ENCODE data around the gene PLXNB1. TPM values are rescaled to one million over a fixed set of nuclear protein-coding genes. Genes with fewer than 3 reads are reported as not detected.
A peak's percentile ranks its signal among the peaks of the same experiment; 100 is the strongest.

Gene PLXNB1
- total and polyA plus RNA-seq, 2 experiments from 2014 or later = 49.0 to 144 TPM

- no peak for DNase-seq (ENCODE audit: low spot score)
- peaks cover 20% of the 10 kb centered on the region for H3K36me3 ChIP-seq (ENCODE audit: insufficient read depth)
- H3K4me2 ChIP-seq = peak overlapping the region; percentile 92; the same call in 1 of the 2 replicates
- H3K9me2 ChIP-seq (ENCODE audit: insufficient read depth) = no peaks in the 10 kb centered on the region
- peak overlapping the region; percentile 81 for H3K27ac ChIP-seq (ENCODE audit: low read depth)
- Mint-ChIP-seq H3K9me3 (no peaks in the 10 kb centered on the region), H3K27ac (no peak overlapping the region), H3K27me3 (ENCODE audit: insufficient read depth, low read depth, poor library complexity) (peaks cover 6% of the 10 kb centered on the region), H3K36me3 (ENCODE audit: low read depth) (peaks cover 43% of the 10 kb centered on the region), H3K4me1 (peaks cover 22% of the 10 kb centered on the region), H3K4me3 (peak overlapping the region; percentile 93)
- TF ChIP-seq CREB1 (CRISPR knock-in tag; IDR thresholded peaks at IDR 0.05; ENCODE audit: low read depth) (no peak), EZH2phosphoT487 (IDR thresholded peaks at IDR 0.05; ENCODE audit: unreplicated experiment) (no peak), REST (IDR thresholded peaks at IDR 0.05; ENCODE audit: unreplicated experiment) (no peak), ZNF462 (CRISPR knock-in tag; IDR thresholded peaks at IDR 0.05) (no peak), ZNF114 (CRISPR knock-in tag; IDR thresholded peaks at IDR 0.05) (no peak), STAT1 (IDR thresholded peaks at IDR 0.05; ENCODE audit: unreplicated experiment) (no peak), JUNB (IDR thresholded peaks at IDR 0.05; ENCODE audit: unreplicated experiment) (no peak), ZNF331 (CRISPR knock-in tag; IDR thresholded peaks at IDR 0.05; ENCODE audit: low read depth) (no peak), NANOG (IDR thresholded peaks at IDR 0.05; ENCODE audit: borderline replicate concordance) (no peak), CTCF (conservative IDR thresholded peaks at IDR 0.05; ENCODE audit: low read depth in 2 of 2) (no peak), POLR2AphosphoS5 (IDR thresholded peaks at IDR 0.05; ENCODE audit: low read depth) (no peak), EZH2 (IDR thresholded peaks at IDR 0.05; ENCODE audit: low read depth, unreplicated experiment) (no peak), ETS1 (IDR thresholded peaks at IDR 0.05) (no peak)
- H2AFZ ChIP-seq = no peak overlapping the region
- peak overlapping the region; percentile 85 for H3K4me3 ChIP-seq
- peaks cover 52% of the 10 kb centered on the region for H3F3A ChIP-seq (replicated peaks; ENCODE audit: low read depth)
- H3K79me2 ChIP-seq (replicated peaks; ENCODE audit: insufficient read depth) = peaks cover 48% of the 10 kb centered on the region
- no peak for ATAC-seq
- peaks cover 23% of the 10 kb centered on the region for H4K20me1 ChIP-seq (replicated peaks; ENCODE audit: insufficient read depth)
- no peaks in the 10 kb centered on the region for H3K27me3 ChIP-seq (ENCODE audit: insufficient read depth)
- H3K4me1 ChIP-seq (ENCODE audit: insufficient read depth) = peaks cover 14% of the 10 kb centered on the region; the same call in 1 of the 2 replicates
Observed at GRCh38 chr3:48441940-48442339, 12.1 kb upstream of the PLXNB1 start.

Data from GM23338 (cell line).